ENCODE data around the gene SGCD.

SGCD gene

GRCh38 chr5:156363861-156364260, 36.9 kb downstream of the SGCD start:
- DNase-seq: no peak

- no peak for DNase-seq
Measured at GRCh38 chr5:156366521-156366920, 39.6 kb downstream of the SGCD start.

DNA sequence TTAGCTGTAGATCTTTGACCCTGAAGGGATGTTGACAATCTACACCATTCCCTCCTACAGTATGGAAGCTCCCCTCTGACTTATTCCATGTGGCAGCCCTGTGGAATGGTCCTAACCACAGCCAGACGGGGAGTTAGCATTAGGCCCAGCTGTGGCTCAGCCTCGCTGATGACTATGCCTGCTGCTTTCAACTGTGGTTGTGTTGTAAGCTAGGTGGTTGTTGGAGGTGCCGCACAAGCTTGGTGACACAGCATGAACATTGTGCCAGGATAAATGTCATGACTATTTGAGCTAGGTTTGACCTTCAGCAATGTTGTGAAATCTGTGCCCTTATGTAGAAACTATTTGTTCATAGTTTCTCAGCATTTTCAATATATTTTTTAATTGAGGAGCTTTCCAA, 40.6 kb downstream of the SGCD start:
- DNase-seq: no peak

- no peak for DNase-seq
Measured at GRCh38 chr5:156375895-156376495, 49.0 kb downstream of the SGCD start.

DNA sequence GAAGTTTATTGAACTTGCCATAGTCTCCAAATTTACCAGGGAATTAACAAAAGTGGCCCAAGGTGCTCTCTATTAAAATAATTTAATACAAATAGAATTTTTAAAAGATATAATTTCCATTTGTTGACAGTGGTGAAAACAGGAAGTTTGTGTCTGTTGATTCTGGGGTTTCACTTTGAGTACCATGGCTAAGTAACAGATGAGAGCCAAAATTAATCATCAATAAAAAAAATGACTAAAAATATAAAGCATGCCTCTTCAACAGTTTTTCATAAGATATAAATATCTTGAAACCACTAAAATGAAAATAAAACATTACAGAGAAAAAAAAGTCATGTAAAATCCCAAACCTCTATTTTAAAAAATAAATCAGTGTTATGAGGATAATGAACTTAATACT, 49.8 kb downstream of the SGCD start:
- DNase-seq: no peak

DNA sequence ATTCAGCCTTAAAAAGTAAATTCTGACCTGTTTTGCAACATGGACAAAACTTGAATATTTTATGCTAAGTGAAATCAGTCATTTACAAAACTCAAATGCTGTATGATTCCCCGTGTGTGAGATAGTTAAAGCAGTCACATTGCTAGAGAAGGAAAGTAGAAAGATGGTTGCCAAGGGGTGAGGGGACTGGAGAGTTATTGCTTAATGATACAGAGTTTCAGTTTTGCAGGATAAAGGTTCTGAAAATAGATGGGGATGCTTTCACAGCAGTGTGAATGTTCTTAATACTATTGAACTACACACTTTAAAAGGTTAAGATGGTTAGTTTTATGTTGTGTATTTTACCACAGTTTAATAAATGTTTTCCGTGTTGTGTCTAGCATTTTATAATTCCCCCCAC, 51.2 kb downstream of the SGCD start:
- no peak for DNase-seq

DNA sequence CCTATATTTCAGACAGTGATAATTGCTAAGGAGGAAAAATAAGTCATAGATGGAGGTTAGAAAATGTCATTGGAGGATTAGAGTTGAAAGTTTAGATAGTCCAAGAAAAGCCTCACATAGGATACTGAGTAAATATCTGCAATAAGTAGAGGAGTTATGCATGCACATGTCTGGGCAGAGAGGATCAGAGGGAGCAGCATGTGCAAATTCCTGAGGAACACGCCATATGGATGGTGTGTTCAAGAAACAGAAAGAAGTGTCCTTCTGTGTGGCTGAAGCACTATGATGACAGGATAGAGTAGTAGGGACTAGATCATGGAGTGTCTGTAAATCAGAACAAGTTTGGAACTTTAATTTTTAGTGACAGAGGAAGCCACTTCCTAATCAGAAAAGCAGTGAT, 52.2 kb downstream of the SGCD start:
- DNase-seq: no peak

GRCh38 chr5:156380848-156381247, 53.9 kb downstream of the SGCD start:
- DNase-seq: no peak

DNA sequence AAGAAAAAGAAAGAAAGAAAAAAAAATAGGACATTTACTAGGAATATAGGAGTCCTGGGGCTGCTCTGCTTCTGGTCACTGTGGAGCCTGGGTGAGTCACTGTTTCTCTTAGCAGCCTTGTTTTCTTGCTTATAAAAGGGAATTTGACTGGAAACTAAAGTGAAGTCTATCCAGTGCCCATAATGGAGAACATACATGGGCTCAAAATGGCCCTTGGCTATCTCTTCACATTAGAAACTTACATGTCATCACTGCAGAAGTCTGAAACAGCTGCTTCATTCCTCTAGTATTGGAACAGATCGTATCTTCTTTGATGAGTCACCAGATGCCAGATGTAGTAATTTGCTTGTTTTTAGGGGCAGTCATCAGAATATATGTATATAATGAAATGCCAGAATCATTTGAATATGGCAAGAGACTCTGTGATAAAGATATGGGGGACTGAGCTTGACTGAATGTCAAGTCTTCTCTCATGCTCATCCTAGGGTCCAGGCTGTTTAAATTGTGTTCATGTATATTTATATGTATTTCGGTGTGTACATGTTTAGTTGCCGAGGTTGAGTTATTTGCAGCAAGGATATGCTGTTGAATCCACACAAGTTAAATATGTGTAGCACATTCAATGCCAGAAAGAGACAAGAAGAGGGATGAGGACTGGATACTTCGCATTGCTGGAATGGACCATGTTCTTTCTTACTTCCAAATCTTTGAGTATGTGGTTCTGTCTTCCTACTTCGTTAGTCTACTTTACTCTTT, 56.7 kb downstream of the SGCD start:
- no peak for DNase-seq

DNA sequence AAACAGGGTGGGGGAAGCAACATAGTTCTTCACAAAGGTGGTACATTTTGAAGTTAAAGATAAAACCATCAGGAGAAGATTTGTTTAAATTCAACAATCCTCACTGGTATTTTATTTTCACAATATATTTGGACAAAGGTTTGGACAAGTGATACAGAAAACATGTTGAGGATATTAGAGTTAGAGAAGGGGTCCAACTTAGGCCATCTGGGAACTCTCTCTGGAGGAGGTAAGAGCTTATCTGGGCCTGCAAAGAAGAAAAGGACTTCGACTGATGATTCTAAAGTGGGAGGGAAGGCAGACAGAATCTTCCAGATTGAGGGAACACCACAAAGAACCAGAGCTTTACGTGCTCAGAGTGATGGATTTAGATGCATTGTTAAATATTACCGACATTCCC, 58.5 kb downstream of the SGCD start:
- no peak for DNase-seq

GRCh38 chr5:156386976-156387375, 60.0 kb downstream of the SGCD start:
- DNase-seq: no peak

DNA sequence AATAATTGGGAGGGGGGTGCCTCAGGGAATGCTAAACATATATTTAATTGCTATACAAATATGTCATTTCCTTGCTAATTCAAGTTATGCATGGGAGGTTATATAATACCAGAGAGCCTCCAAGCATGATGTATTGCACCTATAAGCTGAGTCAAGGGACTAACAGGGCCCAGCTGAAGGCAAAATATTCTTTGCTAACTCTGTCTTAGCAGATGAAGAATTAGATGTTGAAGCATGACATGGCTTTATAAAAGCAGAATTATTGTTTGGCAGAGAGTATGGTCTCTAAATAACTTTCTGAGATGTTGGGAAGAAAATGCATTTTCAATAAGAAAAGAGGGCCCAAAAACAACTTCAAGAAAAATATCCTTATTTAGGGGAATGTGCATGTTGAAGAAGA, 60.4 kb downstream of the SGCD start:
- DNase-seq: no peak

DNA sequence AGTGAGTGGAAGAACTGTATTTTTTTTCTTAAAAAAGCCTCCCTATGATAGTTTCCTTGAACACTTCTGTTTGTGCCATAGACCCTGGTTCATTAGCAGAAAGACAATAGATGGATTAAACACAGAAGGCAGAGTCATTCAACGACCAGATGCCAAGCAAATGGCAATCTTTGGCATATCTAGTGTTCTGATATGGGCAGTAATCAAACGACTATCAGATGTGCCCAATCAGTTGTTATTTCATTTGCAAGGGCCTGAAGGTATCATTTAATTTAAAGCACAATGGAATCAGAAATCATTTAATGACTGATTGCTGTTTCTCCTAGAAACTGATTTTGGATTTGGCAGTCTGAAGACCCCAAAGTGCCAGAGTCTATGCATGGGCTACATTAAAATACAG, 61.3 kb downstream of the SGCD start:
- DNase-seq: no peak

DNA sequence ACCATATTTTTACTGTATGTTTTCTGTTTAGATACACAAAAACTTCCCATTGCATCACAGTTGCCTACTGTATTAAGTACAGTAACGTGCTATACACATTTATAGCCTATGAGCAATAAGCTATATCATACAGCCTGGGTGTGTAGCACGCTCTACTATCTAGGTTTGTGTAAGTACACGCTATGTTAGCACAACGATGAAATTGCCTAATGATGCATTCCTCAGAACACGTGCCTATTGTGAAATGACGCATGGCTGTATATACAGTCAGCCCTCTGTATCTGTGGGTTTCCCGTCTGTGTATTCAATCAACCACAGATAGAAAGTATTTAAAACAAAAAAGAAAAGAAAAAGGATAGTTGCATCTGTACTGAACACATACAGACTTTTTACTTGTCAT, 64.2 kb downstream of the SGCD start:
- DNase-seq: no peak

DNA sequence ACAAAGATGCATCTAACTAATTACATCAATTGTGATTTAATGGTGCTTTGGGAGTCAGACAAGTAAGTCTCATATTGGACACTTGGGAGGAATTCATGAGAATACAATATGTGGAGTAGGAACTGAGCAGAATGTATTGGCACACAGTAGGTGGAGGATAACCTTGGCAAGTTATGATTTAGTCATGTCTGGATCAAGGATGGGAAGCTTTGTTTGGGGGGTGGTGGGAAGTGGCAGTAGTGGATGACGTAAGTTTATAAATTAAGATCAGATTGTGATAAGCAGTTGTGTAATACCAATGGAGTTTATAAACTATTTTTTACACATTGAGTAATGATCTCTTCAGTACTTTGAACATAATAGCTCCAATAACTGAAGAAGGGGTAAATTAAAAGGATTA, 67.0 kb downstream of the SGCD start:
- DNase-seq: no peak

GRCh38 chr5:156394642-156395305, 67.8 kb downstream of the SGCD start:
- no peak for DNase-seq

DNA sequence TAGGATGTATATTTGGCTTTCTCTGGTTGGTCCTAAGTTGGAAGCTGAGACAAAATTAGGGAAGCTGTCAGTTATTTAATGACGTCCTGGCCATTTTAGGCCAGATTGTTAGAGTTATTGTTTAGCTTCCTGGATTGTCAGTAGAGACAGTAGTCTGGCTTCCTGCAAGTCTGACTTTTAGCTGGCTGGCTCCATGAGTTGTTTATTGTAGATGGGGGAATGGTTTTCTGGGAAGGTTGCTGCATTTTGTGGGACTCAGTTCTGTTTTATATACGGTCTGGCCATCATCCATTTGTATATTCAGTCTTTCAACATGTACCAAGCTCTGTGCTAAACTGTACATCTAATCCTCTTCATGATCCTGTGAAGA, 68.3 kb downstream of the SGCD start:
- DNase-seq: no peak

- DNase-seq: no peak
Measured at GRCh38 chr5:156396063-156396829, 69.3 kb downstream of the SGCD start.

DNA sequence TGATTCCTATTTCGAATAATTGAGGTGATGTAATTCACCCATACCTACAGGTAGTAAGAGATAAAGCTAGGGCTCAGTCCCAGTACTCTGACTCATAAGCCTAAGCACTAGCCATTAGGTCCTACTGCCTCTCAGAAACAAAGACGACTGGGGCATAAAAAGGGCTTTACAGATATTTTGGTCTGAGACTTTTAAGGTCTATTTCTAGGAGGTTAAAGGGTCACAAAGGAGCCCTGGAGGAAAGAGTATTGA, 69.8 kb downstream of the SGCD start:
- DNase-seq: no peak

DNA sequence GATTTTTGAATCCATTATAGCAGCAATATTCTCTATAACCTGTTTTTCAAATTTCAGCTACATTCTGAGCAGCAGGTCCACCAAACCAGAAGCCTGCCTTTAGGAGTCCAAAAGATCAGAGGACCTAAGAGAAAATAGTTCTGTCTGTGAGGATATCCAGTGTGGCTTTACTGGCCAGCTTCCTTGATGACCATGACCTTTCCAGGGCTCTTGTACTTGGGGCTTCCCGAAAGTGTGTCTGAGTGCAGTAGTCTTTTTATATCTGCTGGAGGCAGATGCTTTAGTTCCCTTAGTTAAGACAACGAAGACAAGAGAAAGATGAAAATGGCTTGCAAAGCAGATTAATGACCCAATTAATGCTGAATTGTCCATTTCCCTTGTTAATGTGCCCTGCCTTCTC, 72.4 kb downstream of the SGCD start:
- DNase-seq: no peak

GRCh38 chr5:156400231-156400986, 73.4 kb downstream of the SGCD start:
- DNase-seq: no peak

DNA sequence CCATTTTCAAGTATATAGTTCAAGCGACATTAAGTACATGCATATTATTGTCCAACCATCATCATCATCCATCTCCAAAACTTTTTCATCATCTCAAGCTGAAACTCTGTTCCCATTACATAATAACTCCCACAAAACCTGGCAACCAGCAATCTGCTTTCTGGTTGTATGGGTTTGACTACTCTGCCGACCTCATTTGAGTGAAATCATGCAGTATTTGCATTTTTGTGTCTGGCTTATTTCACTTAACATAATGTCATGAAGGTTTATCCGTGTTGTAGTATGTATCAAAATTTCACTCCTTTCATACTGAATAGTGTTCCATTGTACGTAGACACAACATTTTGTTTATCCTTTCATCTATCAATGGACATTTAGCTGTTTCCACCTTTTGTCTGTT, 74.8 kb downstream of the SGCD start:
- no peak for DNase-seq

DNA sequence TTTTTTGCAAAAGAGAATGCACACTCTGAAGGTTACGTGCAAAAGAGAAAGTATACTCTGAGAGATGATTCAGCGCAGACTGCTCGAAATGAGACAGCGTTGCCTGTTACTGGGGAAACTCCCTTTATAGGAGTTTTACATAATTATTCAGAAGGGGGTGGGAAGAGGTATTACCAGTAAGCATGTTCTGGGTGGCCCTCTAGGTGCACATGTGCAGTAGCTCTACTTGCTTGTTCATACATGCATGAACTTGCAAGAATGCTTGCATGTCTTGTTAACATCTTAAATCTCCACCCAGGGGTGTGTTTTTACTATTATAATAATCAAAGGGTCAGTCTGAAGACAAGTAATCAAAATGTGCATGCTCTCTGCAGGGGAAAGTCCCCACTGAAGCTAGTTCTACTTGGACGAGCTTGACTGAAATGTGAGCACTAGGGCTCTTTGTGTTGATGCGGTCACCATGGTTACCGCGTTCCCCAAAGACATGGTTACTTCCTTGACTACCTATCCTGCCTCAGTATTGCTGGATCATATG, 75.5 kb downstream of the SGCD start:
- peak; percentile 0 to 3 for DNase-seq

Data from activated CD4-positive, alpha-beta T cell treated with anti-CD3 and anti-CD28 coated beads, Interleukin-2, amount 50 U/mL, for 4 hours (primary cell).